Ovary (tissue), 9 donors: ENCODE measurements around the gene CLCN1. TPM values are rescaled to one million over a fixed set of nuclear protein-coding genes. Genes with fewer than 3 reads are reported as not detected.

ENCODE experiments used
- DNase-seq, 5 donors: peaks; one replicate each; pipeline ENCODE4 v3.0.0-alpha.2; 2019 to 2020
- H3K27ac ChIP-seq, 2 donors: fragments of 200-600 bp; one replicate each; pipeline versions ENCODE4 v1.5.1 to v1.8.0; 2019 to 2022
- H3K27me3 ChIP-seq: fragments of 200-600 bp; one replicate; pipeline ENCODE4 v1.8.0; 2022
- H3K36me3 ChIP-seq: fragments of 200-600 bp; sonication (generic); one replicate; pipeline ENCODE4 v1.5.1; 2019
- H3K4me1 ChIP-seq: one replicate; pipeline ENCODE4 v1.8.1; 2013; ENCODE audit warnings: mild to moderate bottlenecking, moderate library complexity; ENCODE audit not compliant: insufficient read depth
- H3K4me3 ChIP-seq: fragments of 200-600 bp; sonication (generic); one replicate; pipeline ENCODE4 v1.5.1; 2017
- H3K9me3 ChIP-seq, 2 donors: fragments of 200-600 bp in 1 of 2; sonication (generic) in 1 of 2; one replicate each; pipeline versions ENCODE4 v1.5.1 to v1.8.1; 2013 to 2019; ENCODE audit warnings: mild to moderate bottlenecking in 1 of 2, moderate library complexity in 1 of 2
- CTCF ChIP-seq, 3 donors: fragments of 450-650 bp in 2 of 3; fragments of 200-600 bp in 1 of 3; IDR thresholded peaks; one replicate each; pipeline versions ENCODE4 v1.5.1 to v1.8.0; 2016 to 2022; ENCODE audit warnings: antibody characterized with exemption in 3 of 3, mild to moderate bottlenecking in 1 of 3
- EP300 ChIP-seq: sonication (generic); formaldehyde crosslinking; IDR thresholded peaks from one replicate; pipeline ENCODE4 v1.6.1; 2017; ENCODE audit warnings: antibody characterized with exemption
- POLR2A ChIP-seq: fragments of 450-650 bp; IDR thresholded peaks from one replicate; pipeline ENCODE4 v1.6.1; 2017; ENCODE audit warnings: antibody characterized with exemption, mild to moderate bottlenecking, moderate library complexity
- WGBS, 3 donors: extraction: QIAGEN DNeasy Blood & Tissue Kit in 1 of 3; methylation state at CpG; one replicate each; pipeline versions ENCODE4 v1.1.5 to v1.1.7; 2013 to 2017; 5-methylcytosine and 5-hydroxymethylcytosine counted together
- intact Hi-C, 4 donors: fragments of 100-400 bp; cut with DNase I; formaldehyde crosslinking; loops; one replicate each; pipeline versions ENCODE4 v1.11.0 to v1.15.1; 2022 to 2023
- polyA plus RNA-seq, 2 donors: library from polyadenylated mRNA; stranded (reverse); fragments of 200-250 nt in 1 of 2; fragments of 350-450 nt in 1 of 2; fragmentation: Illumina TruSeq in 1 of 2; extraction: RNeasy Lipid Tissue Mini Kit (QIAGEN cat#74804) in 1 of 2; gene quantifications; one replicate each; pipeline ENCODE4 v1.2.3, GENCODE V29; 2013 to 2014
- total RNA-seq, 7 donors: library from RNA; depleted of rRNA in 2 of 7; stranded (reverse); fragments of >200 nt in 2 of 7; fragmentation: NEBNext Ultra II Directional in 3 of 7; extraction: Animal tissue kit (Norgen Biotek cat#: 25700) in 3 of 7; gene quantifications; one replicate each; pipeline versions ENCODE4 v1.1.0 to v1.2.4, GENCODE V29; 2016 to 2023
- donor health status: DM: no; HTN: no; CAD: no; lungs with moderate emphysema.
- donor health status: DM: no; HTN: no; CAD: no.
- donor health status: Bipolar disorder and iron deficiency.
- donor health status: DM: yes; HTN: yes; CAD: no.
- donor health status: DM: no; HTN: no; CAD: no.
- donor health status: DM: yes; HTN: yes; CAD: no.

The CLCN1 gene
- total and polyA plus RNA-seq, 9 donors = 0.10 TPM; not detected in 8

- 82 to 92% (median 85%) methylated on average over 9 of the region's 9 CpGs for WGBS, 3 donors
- H3K27me3 ChIP-seq = no peaks in the 10 kb centered on the region
- TF ChIP-seq POLR2A = no peak
- TF ChIP-seq EP300 = no peak
- TF ChIP-seq CTCF (IDR thresholded peaks at IDR 0.05) = no peak
- H3K9me3 ChIP-seq = no peaks in the 10 kb centered on the region
- H3K27ac ChIP-seq = no peak overlapping the region
- DNase-seq = no peak
- no peaks in the 10 kb centered on the region for H3K36me3 ChIP-seq
- no peak overlapping the region for H3K4me3 ChIP-seq
- intact Hi-C loops = no loop called here
- H3K4me1 ChIP-seq = no peaks in the 10 kb centered on the region
Measured at GRCh38 chr7:143351574-143351973, 35.7 kb downstream of the CLCN1 start.

GRCh38 chr7:143352531-143353002 is 36.7 kb downstream of the CLCN1 start:
- H3K27me3 ChIP-seq = no peaks in the 10 kb centered on the region
- H3K4me1 ChIP-seq = no peaks in the 10 kb centered on the region
- intact Hi-C loops = no loop called here
- no peak overlapping the region for H3K4me3 ChIP-seq
- no peaks in the 10 kb centered on the region for H3K9me3 ChIP-seq
- no peaks in the 10 kb centered on the region for H3K36me3 ChIP-seq
- H3K27ac ChIP-seq = no peak overlapping the region
- 74 to 77% (median 76%) methylated on average over 11 of the region's 11 CpGs for WGBS, 3 donors
- TF ChIP-seq POLR2A = no peak
- DNase-seq = no peak

- no peak overlapping the region for H3K4me3 ChIP-seq
- WGBS, 3 donors = 86 to 92% (median 89%) methylated on average over 8 of the region's 8 CpGs
- H3K4me1 ChIP-seq = no peaks in the 10 kb centered on the region
- no peaks in the 10 kb centered on the region for H3K36me3 ChIP-seq
- H3K9me3 ChIP-seq = no peaks in the 10 kb centered on the region
- intact Hi-C loops = no loop called here
- TF ChIP-seq POLR2A = no peak
- TF ChIP-seq CTCF (IDR thresholded peaks at IDR 0.05) = no peak
- TF ChIP-seq EP300 = no peak
- no peak for DNase-seq
- H3K27ac ChIP-seq = no peak overlapping the region
- no peaks in the 10 kb centered on the region for H3K27me3 ChIP-seq
Measured at GRCh38 chr7:143354376-143354775, 38.5 kb downstream of the CLCN1 start.

- no peak for TF ChIP-seq POLR2A
- TF ChIP-seq EP300 = no peak
- TF ChIP-seq CTCF (IDR thresholded peaks at IDR 0.05) = no peak
- no peaks in the 10 kb centered on the region for H3K9me3 ChIP-seq
- intact Hi-C loops = no loop called here
- H3K36me3 ChIP-seq = no peaks in the 10 kb centered on the region
- no peaks in the 10 kb centered on the region for H3K4me1 ChIP-seq
- no peak overlapping the region for H3K4me3 ChIP-seq
- 83 to 91% (median 85%) methylated on average over 8 of the region's 8 CpGs for WGBS, 3 donors
- H3K27me3 ChIP-seq = no peaks in the 10 kb centered on the region
- no peak overlapping the region for H3K27ac ChIP-seq
- DNase-seq = no peak
Measured at GRCh38 chr7:143354965-143355364, 39.1 kb downstream of the CLCN1 start.

GRCh38 chr7:143355450-143356385 is 39.8 kb downstream of the CLCN1 start:
- H3K4me3 ChIP-seq = no peak overlapping the region
- no peak for TF ChIP-seq EP300
- no peak for TF ChIP-seq CTCF (IDR thresholded peaks at IDR 0.05)
- 90 to 91% (median 91%) methylated on average over 16 of the region's 16 CpGs for WGBS, 3 donors
- intact Hi-C loops = no loop called here
- no peaks in the 10 kb centered on the region for H3K9me3 ChIP-seq
- DNase-seq = no peak
- H3K27ac ChIP-seq = no peak overlapping the region
- no peaks in the 10 kb centered on the region for H3K4me1 ChIP-seq
- no peaks in the 10 kb centered on the region for H3K27me3 ChIP-seq
- no peaks in the 10 kb centered on the region for H3K36me3 ChIP-seq
